HepG2 (cell line): ENCODE results near the gene PADI2.

Source experiments
- MXD4 ChIP-seq: IDR thresholded peaks from 2 replicates; pipeline ENCODE4 v1.6.1; 2016; ENCODE audit warnings: mild to moderate bottlenecking, missing biosample characterization, missing genetic modification reagents
- RAD21 ChIP-seq: fragments of 450-650 bp; formaldehyde crosslinking; IDR thresholded peaks from 2 replicates; pipeline ENCODE4 v1.5.0; 2020; ENCODE audit warnings: mild to moderate bottlenecking
- REL ChIP-seq: sonication (generic); formaldehyde crosslinking; conservative IDR thresholded peaks from 2 replicates; pipeline ENCODE4 v1.8.0; 2022; ENCODE audit warnings: mild to moderate bottlenecking, missing genetic modification reagents, moderate library complexity
- ZBTB1 ChIP-seq: sonication (generic); formaldehyde crosslinking; IDR thresholded peaks from 2 replicates; pipeline ENCODE4 v1.4.0; 2020; ENCODE audit warnings: missing genetic modification reagents, borderline replicate concordance
- ZNF3 ChIP-seq: IDR thresholded peaks from 2 replicates; pipeline ENCODE4 v1.7.0; 2017; ENCODE audit warnings: inconsistent platforms
- TF ChIP-seq, protein P1 (sequence below): sonication (generic); formaldehyde crosslinking; IDR thresholded peaks from 2 replicates; pipeline ENCODE4 v1.4.0; 2020; ENCODE audit warnings: missing genetic modification reagents, mild to moderate bottlenecking, borderline replicate concordance
- TF ChIP-seq, protein P2 (sequence below): sonication (generic); formaldehyde crosslinking; IDR thresholded peaks from 2 replicates; pipeline ENCODE4 v1.8.1; 2023; ENCODE audit warnings: missing genetic modification reagents, inconsistent platforms, borderline replicate concordance
- TF ChIP-seq, protein P3 (sequence below): sonication (generic); formaldehyde crosslinking; IDR thresholded peaks from 2 replicates; pipeline ENCODE4 v1.5.0; 2020; ENCODE audit warnings: mild to moderate bottlenecking, missing genetic modification reagents, moderate library complexity
- TF ChIP-seq, protein P4 (sequence below): IDR thresholded peaks from 2 replicates; pipeline ENCODE4 v1.6.1; 2012; ENCODE audit warnings: inconsistent platforms

DNA sequence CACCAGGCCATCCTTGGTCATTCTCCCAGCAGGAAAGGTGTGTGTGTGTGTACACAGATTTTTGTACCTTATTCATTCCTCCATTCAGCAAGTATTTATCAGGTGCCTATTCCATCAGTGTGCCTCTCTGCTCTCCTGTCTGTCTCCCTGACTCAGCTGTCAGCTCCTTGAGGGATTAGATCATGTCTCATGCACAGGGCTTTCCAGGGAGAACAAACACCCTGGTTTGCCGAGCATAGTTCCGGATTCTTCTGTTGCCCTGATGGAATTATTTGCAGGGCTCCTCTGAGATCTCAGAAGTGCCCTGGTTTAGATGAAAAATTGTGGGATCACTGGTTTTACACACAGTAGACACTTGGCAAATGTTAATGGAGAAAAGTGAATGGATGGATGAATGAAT is 57.4 kb downstream of the PADI2 start:
- TF ChIP-seq, protein P1, sequence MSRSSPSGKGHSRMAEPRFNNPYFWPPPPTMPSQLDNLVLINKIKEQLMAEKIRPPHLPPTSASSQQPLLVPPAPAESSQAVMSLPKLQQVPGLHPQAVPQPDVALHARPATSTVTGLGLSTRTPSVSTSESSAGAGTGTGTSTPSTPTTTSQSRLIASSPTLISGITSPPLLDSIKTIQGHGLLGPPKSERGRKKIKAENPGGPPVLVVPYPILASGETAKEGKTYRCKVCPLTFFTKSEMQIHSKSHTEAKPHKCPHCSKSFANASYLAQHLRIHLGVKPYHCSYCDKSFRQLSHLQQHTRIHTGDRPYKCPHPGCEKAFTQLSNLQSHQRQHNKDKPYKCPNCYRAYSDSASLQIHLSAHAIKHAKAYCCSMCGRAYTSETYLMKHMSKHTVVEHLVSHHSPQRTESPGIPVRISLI (CRISPR knock-in tag) = no peak
- TF ChIP-seq MXD4 (CRISPR knock-in tag) = no peak
- TF ChIP-seq, protein P2, sequence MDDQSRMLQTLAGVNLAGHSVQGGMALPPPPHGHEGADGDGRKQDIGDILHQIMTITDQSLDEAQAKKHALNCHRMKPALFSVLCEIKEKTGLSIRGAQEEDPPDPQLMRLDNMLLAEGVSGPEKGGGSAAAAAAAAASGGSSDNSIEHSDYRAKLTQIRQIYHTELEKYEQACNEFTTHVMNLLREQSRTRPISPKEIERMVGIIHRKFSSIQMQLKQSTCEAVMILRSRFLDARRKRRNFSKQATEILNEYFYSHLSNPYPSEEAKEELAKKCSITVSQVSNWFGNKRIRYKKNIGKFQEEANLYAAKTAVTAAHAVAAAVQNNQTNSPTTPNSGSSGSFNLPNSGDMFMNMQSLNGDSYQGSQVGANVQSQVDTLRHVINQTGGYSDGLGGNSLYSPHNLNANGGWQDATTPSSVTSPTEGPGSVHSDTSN (CRISPR knock-in tag) = no peak
- no peak for TF ChIP-seq ZNF3 (CRISPR knock-in tag)
- TF ChIP-seq ZBTB1 (CRISPR knock-in tag) = no peak
- TF ChIP-seq, protein P3, sequence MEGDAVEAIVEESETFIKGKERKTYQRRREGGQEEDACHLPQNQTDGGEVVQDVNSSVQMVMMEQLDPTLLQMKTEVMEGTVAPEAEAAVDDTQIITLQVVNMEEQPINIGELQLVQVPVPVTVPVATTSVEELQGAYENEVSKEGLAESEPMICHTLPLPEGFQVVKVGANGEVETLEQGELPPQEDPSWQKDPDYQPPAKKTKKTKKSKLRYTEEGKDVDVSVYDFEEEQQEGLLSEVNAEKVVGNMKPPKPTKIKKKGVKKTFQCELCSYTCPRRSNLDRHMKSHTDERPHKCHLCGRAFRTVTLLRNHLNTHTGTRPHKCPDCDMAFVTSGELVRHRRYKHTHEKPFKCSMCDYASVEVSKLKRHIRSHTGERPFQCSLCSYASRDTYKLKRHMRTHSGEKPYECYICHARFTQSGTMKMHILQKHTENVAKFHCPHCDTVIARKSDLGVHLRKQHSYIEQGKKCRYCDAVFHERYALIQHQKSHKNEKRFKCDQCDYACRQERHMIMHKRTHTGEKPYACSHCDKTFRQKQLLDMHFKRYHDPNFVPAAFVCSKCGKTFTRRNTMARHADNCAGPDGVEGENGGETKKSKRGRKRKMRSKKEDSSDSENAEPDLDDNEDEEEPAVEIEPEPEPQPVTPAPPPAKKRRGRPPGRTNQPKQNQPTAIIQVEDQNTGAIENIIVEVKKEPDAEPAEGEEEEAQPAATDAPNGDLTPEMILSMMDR (CRISPR knock-in tag) = no peak
- TF ChIP-seq, protein P4, sequence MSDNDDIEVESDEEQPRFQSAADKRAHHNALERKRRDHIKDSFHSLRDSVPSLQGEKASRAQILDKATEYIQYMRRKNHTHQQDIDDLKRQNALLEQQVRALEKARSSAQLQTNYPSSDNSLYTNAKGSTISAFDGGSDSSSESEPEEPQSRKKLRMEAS = no peak
- TF ChIP-seq REL = no peak
- TF ChIP-seq RAD21 (CRISPR knock-in tag) = no peak
